Common myeloid progenitor, CD34-positive (primary cell): ENCODE measurements around the gene REST.

Experiments
- CTCF ChIA-PET: fragments of 350-600 bp; sonication (Branson Sonifier 250); formaldehyde crosslinking; loops from one replicate; lab custom pipeline; 2021; ENCODE audit warnings: antibody characterized with exemption; lab: Charles Lee
- POLR2A ChIA-PET: fragments of 350-600 bp; sonication (Branson Sonifier 250); formaldehyde crosslinking; loops from one replicate; lab custom pipeline; 2021; ENCODE audit warnings: antibody characterized with exemption; lab: Charles Lee
- DNase-seq, 3 donors: peaks; one replicate each; pipeline versions ENCODE4 v3.0.0 to v3.0.0-alpha.2; 2013
- H3K27ac ChIP-seq, 2 experiments: 1 replicate in 1 of 2; 2 replicates in 1 of 2; pipeline ENCODE4 v1.7.0; 2013; ENCODE audit warnings: inconsistent platforms in 2 of 2, low read length in 2 of 2, mild to moderate bottlenecking in 2 of 2, low read depth in 1 of 2, moderate library complexity in 1 of 2; ENCODE audit not compliant: severe bottlenecking in 2 of 2, insufficient read depth in 1 of 2, poor library complexity in 1 of 2
- H3K27me3 ChIP-seq, 5 experiments: replicated peaks in 2 of 5; 1 replicate in 3 of 5; 2 replicates in 2 of 5; pipeline versions ENCODE4 v1.6.1 to v1.7.0; 2013; ENCODE audit warnings: low read length in 4 of 5, mild to moderate bottlenecking in 2 of 5, moderate library complexity in 2 of 5, inconsistent platforms in 1 of 5; ENCODE audit not compliant: insufficient read depth in 5 of 5, control insufficient read depth in 4 of 5
- H3K36me3 ChIP-seq, 4 experiments: 1 replicate in 2 of 4; 2 replicates in 2 of 4; pipeline versions ENCODE4 v1.6.1 to v1.7.0; 2013; ENCODE audit warnings: low read length in 3 of 4, control low read depth in 1 of 4, mild to moderate bottlenecking in 1 of 4; ENCODE audit not compliant: control insufficient read depth in 4 of 4, insufficient read depth in 4 of 4
- H3K4me1 ChIP-seq, 4 experiments: 1 replicate in 3 of 4; 2 replicates in 1 of 4; pipeline versions ENCODE4 v1.6.1 to v1.7.1; 2013; ENCODE audit warnings: low read length in 3 of 4, mild to moderate bottlenecking in 3 of 4, control low read depth in 1 of 4, inconsistent platforms in 1 of 4, moderate library complexity in 1 of 4; ENCODE audit not compliant: control insufficient read depth in 4 of 4, insufficient read depth in 4 of 4; ENCODE audit errors: control extremely low read depth in 1 of 4
- H3K4me3 ChIP-seq, 7 experiments: 1 replicate in 4 of 7; 2 replicates in 3 of 7; pipeline versions ENCODE4 v1.5.1 to v1.7.0; 2013; ENCODE audit warnings: mild to moderate bottlenecking in 7 of 7, low read length in 6 of 7, moderate library complexity in 6 of 7, inconsistent platforms in 2 of 7, low read depth in 2 of 7, control low read depth in 1 of 7; ENCODE audit not compliant: insufficient read depth in 4 of 7, control insufficient read depth in 1 of 7; ENCODE audit errors: extremely low read depth in 1 of 7
- H3K9me3 ChIP-seq, 5 experiments: 1 replicate in 4 of 5; 2 replicates in 1 of 5; pipeline versions ENCODE4 v1.6.1 to v1.7.1; 2013; ENCODE audit warnings: low read length in 4 of 5, mild to moderate bottlenecking in 2 of 5, inconsistent platforms in 1 of 5, low read depth in 1 of 5, moderate library complexity in 1 of 5; ENCODE audit not compliant: control insufficient read depth in 4 of 5, insufficient read depth in 2 of 5; ENCODE audit errors: control extremely low read depth in 1 of 5
- WGBS: methylation state at CpG from one replicate; pipeline ENCODE4 v1.1.5; 2013; ENCODE audit not compliant: insufficient coverage; 5-methylcytosine and 5-hydroxymethylcytosine counted together

Gene REST

DNA sequence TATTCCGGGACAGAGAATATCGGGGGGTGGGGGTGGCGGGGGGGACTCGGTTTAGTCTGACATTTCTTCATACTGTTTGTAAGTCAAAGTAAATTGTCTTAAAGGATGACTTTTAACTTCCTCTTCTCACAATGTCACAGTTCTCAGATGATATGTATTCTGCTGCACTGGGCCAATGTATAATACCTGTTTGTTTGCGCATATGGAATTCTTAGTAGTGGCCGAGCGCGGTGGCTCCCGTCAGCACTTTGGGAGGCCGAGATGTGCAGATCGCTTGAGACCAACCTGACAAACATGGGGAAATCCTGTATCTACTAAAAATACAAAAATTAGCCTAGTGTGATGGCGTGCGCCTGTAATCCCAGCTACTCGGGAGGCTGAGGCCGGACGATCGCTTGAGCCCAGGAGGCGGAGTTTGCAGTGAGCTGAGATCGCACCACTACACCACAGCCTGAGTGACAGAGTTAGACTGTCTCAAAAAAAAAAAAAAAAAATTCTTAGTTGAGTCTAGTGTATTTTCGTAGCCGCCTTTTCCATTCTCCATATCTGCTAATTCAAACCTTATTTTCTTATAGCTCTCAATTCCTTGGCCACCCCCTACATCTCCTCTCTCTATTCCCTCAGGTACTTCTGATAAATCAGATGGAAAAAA is 71.8 kb downstream of the REST start:
- Histone ChIP-seq H3K9me3 (no peaks in the 10 kb centered on the region), H3K4me1 (peaks cover 8 to 42% (median 27%) of the 10 kb centered on the region in 4 experiments)

GRCh38 chr4:56981795-56982201 is 74.1 kb downstream of the REST start:
- Histone ChIP-seq H3K27me3 (no peaks in the 10 kb centered on the region), H3K4me3 (no peak overlapping the region), H3K36me3 (peaks cover 9 to 29% (median 15%) of the 10 kb centered on the region in 4 experiments), H3K27ac (peak overlapping the region in 1 of 2 experiments; percentile 34), H3K9me3 (no peaks in the 10 kb centered on the region), H3K4me1 (peaks cover 3 to 25% (median 11%) of the 10 kb centered on the region in 4 experiments)
- no CpG with 5 or more reads among the region's 4 CpGs for WGBS
- POLR2A ChIA-PET = no interaction called here
- CTCF ChIA-PET = interaction anchor here (0.8 to 1.7 kb wide), 3 partner anchors 10 to 73 kb away, joined by 3 to 7 read pairs (median 3); no protein-coding TSS in a partner anchor
- no peak for DNase-seq

More for the DNA sequence above, 71.8 kb downstream of the REST start:
- Histone ChIP-seq H3K4me3 (peak overlapping the region in 6 of 7 experiments; percentile 82 to 100 (median 95)), H3K27me3 (no peaks in the 10 kb centered on the region), H3K27ac (peak overlapping the region; percentile 88 to 93), H3K36me3 (peaks cover 0 to 13% (median 6%) of the 10 kb centered on the region in 4 experiments)
- ChIA-PET CTCF (interaction anchor here (0.6 to 3.9 kb wide), 4 partner anchors 10 to 46 kb away, joined by 3 to 21 read pairs (median 4); no protein-coding TSS in a partner anchor), POLR2A (interaction anchor here (0.6 kb wide), 1 partner anchor 22 kb away, joined by 3 read pairs; no protein-coding TSS in a partner anchor)
- WGBS = 12% methylated on average over 12 of the region's 21 CpGs
- peak in 2 of 3 donors; percentile 58 to 70 for DNase-seq

DNA sequence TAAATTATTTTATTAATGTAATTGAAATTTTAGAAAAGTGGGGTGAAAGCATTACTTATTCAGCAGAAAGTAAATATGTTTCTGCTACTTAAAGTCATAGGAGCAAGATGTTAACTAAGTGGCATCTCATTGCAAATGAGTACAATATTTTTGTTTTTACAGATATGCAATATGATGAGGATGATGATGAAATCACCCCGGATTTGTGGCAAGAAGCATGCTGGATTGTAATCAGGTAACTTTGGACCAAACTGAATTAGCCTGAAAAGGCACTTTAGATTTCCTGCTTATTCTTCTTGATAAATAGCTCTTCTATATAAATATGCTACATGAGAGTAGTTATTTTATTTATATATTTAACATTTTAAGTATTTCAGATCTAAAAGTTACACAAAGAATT is 78.5 kb downstream of the REST start:
- no peak for DNase-seq
- ChIA-PET CTCF (no interaction called here), POLR2A (no interaction called here)
- Histone ChIP-seq H3K4me1 (peaks cover 0 to 3% (median 0%) of the 10 kb centered on the region in 4 experiments), H3K9me3 (no peaks in the 10 kb centered on the region), H3K27me3 (no peaks in the 10 kb centered on the region), H3K36me3 (peaks cover 15 to 68% (median 35%) of the 10 kb centered on the region in 4 experiments), H3K27ac (no peak overlapping the region), H3K4me3 (no peak overlapping the region)
- no CpG with 5 or more reads among the region's 1 CpG for WGBS

- ChIA-PET CTCF (no interaction called here), POLR2A (no interaction called here)
- H3K27me3 ChIP-seq = no peaks in the 10 kb centered on the region
- peaks cover 0 to 9% (median 0%) of the 10 kb centered on the region in 4 experiments for H3K4me1 ChIP-seq
- WGBS = no CpG with 5 or more reads among the region's 3 CpGs
- H3K27ac ChIP-seq = no peak overlapping the region
- H3K9me3 ChIP-seq = no peaks in the 10 kb centered on the region
- no peak overlapping the region for H3K4me3 ChIP-seq
- no peak for DNase-seq
- peaks cover 18 to 71% (median 38%) of the 10 kb centered on the region in 4 experiments for H3K36me3 ChIP-seq
These were observed 79.3 kb downstream of the REST start for GRCh38 chr4:56986952-56987351.

- POLR2A ChIA-PET = no interaction called here
- Histone ChIP-seq H3K27ac (no peak overlapping the region), H3K9me3 (no peaks in the 10 kb centered on the region), H3K27me3 (no peaks in the 10 kb centered on the region), H3K4me1 (peaks cover 0 to 8% (median 0%) of the 10 kb centered on the region in 4 experiments), H3K36me3 (peaks cover 17 to 79% (median 47%) of the 10 kb centered on the region in 4 experiments), H3K4me3 (no peak overlapping the region)
- CTCF ChIA-PET = interaction anchor here (1.1 to 4.5 kb wide), 5 partner anchors 8 to 66 kb away, joined by 3 to 21 read pairs (median 6); partner anchors contain the start of genes NOA1 and POLR2B
- no peak for DNase-seq
- WGBS = 94% methylated on average over 4 of the region's 6 CpGs
These were observed 82.6 kb downstream of the REST start for GRCh38 chr4:56990109-56990905.

DNA sequence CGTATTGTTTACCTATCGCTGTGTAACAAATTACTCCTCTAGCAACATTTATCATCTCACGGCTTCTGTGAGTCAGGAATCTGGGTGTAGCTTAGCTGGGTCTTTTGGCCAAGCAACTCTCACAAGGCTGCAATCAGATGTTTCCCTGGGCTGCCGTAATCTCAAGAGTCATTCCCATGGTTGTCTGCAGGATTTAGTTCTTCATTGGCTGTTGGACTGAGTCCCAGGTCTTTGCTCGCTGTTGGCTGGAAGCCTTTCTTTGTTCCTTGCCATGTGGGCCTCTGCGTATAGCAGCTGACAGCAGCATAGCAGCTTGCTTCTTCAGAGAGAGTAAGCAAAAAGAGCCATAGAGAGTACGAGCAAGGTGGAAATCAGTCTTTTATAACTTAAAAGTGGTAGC is 87.8 kb downstream of the REST start:
- no peaks in the 10 kb centered on the region for H3K9me3 ChIP-seq
- H3K27me3 ChIP-seq = no peaks in the 10 kb centered on the region
- H3K27ac ChIP-seq = no peak overlapping the region
- no peak overlapping the region for H3K4me3 ChIP-seq
- H3K4me1 ChIP-seq = peaks cover 0 to 8% (median 0%) of the 10 kb centered on the region in 4 experiments
- DNase-seq = no peak
- 96% methylated on average over 5 of the region's 7 CpGs for WGBS
- H3K36me3 ChIP-seq = peaks cover 10 to 79% (median 49%) of the 10 kb centered on the region in 4 experiments
- ChIA-PET CTCF (interaction anchor here (1.2 kb wide), 1 partner anchor 42 kb away, joined by 3 read pairs; no protein-coding TSS in a partner anchor), POLR2A (no interaction called here)
